T follicular helper cell (primary cell): ENCODE data around the gene CFAP45.

Experiments
- DNase-seq: peaks from one replicate; pipeline ENCODE4 v3.0.0-alpha.2; 2020; ENCODE audit warnings: low read depth

CFAP45 gene

GRCh38 chr1:159936273-159936904 lies 36.4 kb upstream of the CFAP45 start:
- DNase-seq, result peak; percentile 73

GRCh38 chr1:159935719-159936272 lies 35.8 kb upstream of the CFAP45 start:
- no peak for DNase-seq

DNA sequence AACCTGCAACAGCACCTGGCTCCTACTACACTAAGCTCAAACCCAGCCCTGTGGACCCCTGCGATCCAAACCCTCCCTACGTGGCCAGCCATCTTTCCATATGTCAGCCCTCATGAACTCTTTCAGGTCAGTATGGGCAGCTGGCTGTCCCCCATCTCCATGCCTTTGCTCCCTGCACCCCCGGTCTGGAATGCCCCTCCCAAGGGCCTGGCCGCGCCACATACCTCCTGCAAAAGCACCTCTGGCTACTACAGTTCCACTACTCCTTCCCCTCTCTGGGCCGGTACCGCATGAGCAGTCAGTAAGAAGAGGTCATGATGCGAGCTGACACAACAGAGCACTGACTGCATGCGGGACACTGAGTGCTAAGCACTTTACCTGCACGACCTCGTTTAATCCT lies 35.3 kb upstream of the CFAP45 start:
- DNase-seq, result no peak

- no peak for DNase-seq
These were observed 34.4 kb upstream of the CFAP45 start for GRCh38 chr1:159934136-159935039.

GRCh38 chr1:159933347-159933746 lies 33.4 kb upstream of the CFAP45 start:
- DNase-seq, result no peak

DNA sequence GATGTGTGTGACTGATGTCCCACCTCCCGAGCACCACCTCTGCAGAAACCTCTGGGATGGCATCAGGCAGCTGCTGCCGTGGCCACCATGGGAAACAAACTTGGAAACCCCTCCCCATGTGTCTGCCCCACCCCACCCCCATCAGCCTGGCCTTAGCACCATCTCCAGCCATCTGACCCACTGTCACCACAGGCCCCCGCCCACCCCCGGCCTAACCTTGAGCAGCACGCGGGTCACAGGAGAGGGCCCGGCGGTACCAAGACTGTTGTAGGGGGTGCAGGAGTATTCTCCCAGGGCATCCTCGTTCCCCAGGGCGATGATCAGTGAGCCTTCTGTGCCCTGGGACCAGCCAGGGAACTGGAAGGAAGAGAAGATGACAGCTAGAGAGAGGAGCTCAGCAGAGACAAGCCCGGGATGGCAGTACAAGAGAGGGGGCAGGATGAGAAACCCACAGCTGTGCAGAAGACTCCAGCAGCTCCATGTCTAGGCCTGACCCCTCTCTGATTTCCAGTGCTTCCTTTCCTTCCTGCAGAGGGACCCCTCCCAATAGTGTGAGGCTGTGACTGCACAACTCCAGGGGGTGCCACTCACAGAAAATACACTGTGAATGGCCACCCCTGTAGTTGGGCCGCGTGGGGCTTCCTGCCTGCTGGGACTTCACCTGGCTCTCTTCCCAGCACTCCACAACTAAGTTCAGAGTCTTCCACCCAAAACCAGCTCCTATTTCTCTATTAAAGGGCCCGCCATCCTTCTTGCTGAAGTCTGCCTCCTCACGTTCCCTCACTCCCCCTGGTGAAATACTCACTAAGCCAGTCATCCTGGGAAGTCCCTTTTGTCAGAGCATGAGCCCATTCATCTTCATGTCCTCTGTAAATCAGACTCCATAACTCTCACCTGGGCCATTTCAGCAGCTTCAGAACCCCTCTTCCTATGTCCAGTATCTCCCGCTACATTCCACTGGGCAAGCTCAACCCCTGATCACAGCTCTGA lies 32.6 kb upstream of the CFAP45 start:
- no peak for DNase-seq

DNA sequence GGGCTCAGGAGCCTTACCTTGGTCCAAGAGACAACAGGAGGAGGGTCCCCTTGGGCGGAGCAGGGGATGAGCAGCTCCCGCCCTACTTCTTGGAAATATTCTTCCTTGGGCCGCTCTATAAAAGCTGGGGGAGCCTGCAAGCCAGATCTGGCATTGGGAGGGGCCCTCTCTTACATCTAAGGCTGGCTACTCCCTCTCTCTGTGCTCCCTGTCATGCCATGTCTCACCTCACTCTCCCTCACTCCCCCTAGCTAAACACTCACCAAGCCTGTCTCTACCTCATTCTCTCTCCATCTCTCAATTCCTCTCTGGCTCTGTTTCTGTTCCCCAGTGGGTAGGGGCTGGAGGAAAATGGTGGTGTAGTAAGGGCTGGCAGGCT lies 31.8 kb upstream of the CFAP45 start:
- no peak for DNase-seq

GRCh38 chr1:159931101-159931794 lies 31.3 kb upstream of the CFAP45 start:
- DNase-seq, result no peak

- no peak for DNase-seq
These were observed 30.7 kb upstream of the CFAP45 start for GRCh38 chr1:159930634-159931033.

- no peak for DNase-seq
These were observed 30.3 kb upstream of the CFAP45 start for GRCh38 chr1:159930216-159930615.

DNA sequence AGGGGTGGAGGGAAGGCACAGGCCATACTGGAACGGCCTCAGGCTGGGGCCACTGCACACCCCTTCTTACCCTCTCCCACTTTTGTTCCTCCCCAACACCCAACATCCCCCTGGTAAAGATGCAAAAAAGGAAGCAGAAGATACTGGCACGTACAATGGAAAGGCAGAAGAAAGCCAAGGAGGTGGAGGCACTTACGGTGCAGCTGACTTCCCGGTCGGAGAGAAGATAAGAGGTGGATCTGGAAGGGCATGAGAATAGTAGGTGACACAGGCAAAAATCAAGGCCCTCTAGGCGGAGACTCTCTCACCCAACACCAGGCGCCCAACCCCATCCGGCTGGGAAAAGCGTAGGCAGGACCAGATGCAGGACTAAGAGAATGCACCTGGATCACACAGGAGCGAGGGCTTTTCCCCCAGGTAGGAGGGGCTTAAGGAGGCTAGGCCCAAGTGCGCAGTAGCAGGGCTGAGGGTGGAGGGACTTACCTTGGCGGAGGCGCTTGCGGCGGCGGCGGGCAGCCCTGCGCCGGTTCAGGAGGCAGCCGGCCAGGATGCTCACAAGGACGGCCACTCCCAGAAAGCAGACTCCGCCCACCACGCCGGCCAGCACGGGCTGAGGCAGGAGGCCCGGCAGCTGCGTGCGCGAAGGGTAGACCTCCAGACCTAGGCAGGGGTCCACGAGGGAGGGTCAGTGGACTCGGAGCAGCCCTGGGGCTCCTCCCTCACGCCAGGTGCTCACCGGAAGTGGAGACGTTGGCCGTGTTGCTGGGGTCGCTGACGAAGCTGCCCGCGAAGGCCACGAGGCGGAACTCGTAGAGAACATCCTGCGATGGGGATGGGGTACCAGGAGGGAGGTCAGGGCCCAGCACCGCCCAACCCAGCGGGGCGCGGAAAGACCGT lies 29.4 kb upstream of the CFAP45 start:
- DNase-seq, result no peak

DNA sequence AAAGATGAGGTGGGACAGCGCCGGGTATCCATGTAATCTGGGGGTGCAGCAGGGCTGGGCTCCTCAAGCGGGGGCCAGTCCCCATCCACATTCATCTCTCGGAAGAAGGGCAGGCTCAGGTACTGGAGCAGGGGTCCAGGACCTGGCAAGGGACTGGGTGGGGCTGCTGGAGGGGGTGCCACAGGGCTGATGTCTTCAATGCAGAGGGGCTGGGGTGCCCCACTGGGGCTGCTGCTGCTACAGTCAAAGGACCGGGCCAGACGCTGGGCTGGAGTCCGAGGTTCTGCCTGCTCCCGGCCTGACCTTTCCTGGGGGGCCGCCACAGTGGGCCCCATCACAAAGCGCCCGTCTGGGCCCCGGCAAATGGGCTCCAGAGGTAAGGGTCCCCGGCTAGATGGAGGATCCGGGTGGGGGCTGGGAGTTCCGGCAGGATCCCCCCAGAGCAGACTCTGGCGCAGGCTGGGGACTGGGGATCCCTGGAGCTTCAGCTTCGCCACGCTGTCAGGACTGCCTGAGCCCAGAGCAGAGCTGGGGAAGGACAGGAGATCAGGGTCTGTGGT lies 28.6 kb upstream of the CFAP45 start:
- DNase-seq, result no peak

- DNase-seq, result no peak
These were observed 28.0 kb upstream of the CFAP45 start for GRCh38 chr1:159927849-159928431.

DNA sequence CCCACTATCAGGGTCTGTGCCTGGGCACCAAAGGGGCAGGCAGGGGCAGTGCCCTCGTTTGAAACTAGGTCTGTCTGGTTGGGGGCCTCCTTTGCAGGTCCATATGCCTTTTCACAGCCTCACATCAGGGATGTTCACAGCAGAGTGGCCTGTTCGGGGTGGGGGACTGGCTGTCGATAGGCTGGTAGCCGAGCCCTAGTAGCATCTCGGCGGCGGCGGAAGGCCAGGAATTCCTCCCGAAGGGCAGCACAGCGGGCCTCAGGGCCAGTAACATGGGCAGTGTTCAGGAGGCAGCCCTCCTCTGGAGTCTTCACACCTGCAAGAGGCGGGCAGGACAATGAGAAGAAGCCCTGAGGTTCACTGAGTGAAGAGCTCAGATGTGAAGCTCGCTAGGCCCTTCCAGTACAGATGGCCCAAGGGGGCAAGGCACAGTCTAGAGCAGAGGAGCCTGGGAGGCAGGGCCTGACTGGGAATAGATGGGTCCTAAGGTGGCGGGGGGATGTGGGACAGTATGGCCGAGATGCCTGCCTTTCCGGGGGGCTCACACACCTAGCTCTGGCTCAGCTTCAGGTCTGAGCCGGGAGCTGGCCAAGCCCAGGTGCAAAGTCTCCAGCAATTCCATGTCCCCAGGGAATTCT lies 27.4 kb upstream of the CFAP45 start:
- DNase-seq, result no peak

DNA sequence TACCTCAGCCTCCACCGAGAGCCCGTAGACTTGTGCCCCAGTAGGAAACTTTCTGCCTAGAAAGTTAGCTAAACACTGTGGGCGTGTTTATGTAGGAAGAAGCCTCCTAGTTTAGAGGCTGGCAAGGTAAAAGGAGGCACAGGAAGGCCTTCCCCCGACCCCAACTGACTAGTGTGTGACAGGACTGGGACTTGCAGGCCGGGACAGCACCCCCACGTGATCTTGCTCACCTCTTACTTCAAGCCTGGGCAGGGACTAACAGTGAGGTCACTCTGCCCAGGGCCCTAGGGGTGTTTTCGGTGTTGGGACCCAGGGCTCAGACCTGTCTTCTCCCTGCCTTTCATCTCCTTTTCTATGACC lies 25.7 kb upstream of the CFAP45 start:
- DNase-seq, result no peak

DNA sequence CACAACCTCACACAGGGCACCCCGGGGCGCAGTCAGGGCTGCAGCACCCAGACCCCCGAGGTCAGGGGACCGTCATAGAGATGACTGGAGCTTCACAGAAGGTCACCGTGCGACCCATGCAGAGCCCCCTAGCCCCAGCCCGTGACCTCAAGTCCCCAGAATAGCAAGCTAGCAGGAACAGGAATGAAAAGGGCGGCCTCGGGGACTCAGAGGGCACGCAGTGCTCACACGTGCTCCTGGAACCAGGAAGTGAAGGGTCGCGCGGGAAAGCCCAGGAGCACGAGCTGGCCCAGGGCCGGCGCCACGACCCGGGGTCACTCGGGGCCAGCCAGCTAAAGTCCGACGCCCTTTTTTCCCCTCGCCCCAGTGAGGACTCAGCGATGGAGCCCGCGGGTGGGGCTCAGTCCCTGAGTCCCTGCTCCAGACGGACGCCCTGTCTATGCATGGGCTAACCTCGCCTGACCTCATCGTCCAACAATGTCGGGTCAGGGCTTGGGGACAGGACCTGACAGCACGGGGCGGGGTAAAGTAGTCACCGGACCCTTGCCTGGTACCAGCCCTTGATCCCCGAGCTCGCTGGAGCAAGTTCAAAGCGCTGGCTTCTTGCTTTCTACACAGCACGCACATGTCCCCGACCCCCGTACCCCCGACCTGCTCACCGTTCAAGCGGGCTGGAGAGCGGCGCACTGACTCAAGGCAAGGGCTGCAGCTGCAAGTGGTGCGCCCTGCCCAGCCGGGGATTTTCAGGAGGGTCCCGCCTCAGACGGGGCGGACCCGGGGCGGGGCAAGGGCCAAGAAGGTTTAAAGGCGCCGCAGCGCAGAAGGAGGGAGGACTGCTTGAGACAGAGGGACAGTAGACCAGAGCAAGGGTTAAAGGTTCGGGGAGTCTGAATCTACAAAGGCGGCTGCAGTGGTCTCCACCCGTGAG lies 25.1 kb upstream of the CFAP45 start, which contains the start of gene TAGLN2:
Gene TAGLN2, minus strand, starts transcription at position 717 of the 928 bp plus-strand sequence. CDS start 4,998 bp downstream, outside the sequence.
- peak; percentile 82 for DNase-seq

DNA sequence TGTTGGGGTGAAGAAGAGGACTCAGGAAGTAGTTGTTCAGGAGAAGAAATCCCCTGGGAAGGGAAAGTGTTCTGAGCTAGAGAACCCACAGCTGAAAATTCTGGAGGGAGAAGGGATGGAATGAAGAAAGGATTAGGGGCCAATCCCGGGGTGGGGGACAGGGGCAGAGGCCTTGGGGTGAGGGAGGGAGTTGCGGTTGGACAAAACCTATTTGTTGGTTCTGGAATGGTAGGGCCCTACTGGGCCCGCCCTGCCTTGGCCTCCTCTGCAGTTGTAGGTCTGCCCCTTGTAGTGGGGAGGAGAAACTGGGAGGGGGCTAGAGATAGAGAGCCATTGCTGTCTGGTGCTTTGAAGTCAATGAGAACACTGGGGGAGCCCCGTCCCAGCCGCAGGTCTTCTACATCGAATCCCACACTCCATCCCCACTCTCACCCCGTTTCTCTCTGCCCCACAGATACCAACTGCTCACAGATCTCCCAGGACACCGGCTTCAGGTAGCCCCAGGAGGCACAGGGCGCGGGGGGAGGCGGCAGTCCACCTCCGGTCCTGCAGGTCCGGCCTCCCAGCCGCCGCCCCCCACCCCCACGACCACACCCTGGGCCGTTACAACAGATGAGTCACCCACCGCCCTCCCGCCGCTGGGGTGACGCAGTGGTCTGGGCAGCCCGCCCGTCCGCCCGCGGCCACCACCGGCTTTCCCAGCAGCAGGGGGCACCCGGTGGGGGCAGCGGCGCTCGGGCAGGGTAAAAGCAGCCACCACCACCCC lies 24.2 kb upstream of the CFAP45 start:
- peak; percentile 66 for DNase-seq
